GM23338 (cell line): ENCODE measurements around the gene CBX6. TPM values are rescaled to one million over a fixed set of nuclear protein-coding genes. Genes with fewer than 3 reads are reported as not detected.

Source experiments
- ETS1 ChIP-seq: IDR thresholded peaks from 2 replicates; pipeline ENCODE4 v1.6.1; 2016; ENCODE audit warnings: antibody characterized with exemption
- EZH2phosphoT487 ChIP-seq: fragments of 200-600 bp; sonication (generic); IDR thresholded peaks from one replicate; pipeline ENCODE4 v1.8.1; 2018; ENCODE audit warnings: antibody characterized with exemption; ENCODE audit not compliant: unreplicated experiment
- NANOG ChIP-seq: IDR thresholded peaks from 2 replicates; pipeline ENCODE4 v1.6.1; 2016; ENCODE audit warnings: antibody characterized with exemption, borderline replicate concordance
- POLR2AphosphoS5 ChIP-seq: IDR thresholded peaks from 2 replicates; pipeline ENCODE4 v1.6.1; 2016; ENCODE audit warnings: antibody characterized with exemption, low read depth
- REST ChIP-seq: IDR thresholded peaks from one replicate; pipeline ENCODE4 v1.6.1; 2018; ENCODE audit warnings: antibody characterized with exemption; ENCODE audit not compliant: unreplicated experiment
- ZNF114 ChIP-seq: fragments of 250-450 bp; sonication (Bioruptor Pico); IDR thresholded peaks from 2 replicates; pipeline ENCODE4 v1.5.0; 2020; ENCODE audit warnings: mild to moderate bottlenecking, moderate library complexity
- ZNF462 ChIP-seq: fragments of 250-450 bp; sonication (Bioruptor Pico); IDR thresholded peaks from 2 replicates; pipeline ENCODE4 v1.5.0; 2020; ENCODE audit warnings: mild to moderate bottlenecking, moderate library complexity
- polyA plus RNA-seq: library from polyadenylated mRNA; unstranded; fragments of >200 nt; fragmentation: Nextera tagmentation; extraction: Ambion mirVana; gene quantifications from 2 replicates; pipeline ENCODE4 v1.2.1, GENCODE V29; 2016
- total RNA-seq: library from RNA; depleted of rRNA; stranded (reverse); fragments of >200 nt; shearing (Covaris generic); gene quantifications from 2 replicates; pipeline ENCODE4 v1.2.3, GENCODE V29; 2014

Gene CBX6
- total and polyA plus RNA-seq, 2 experiments from 2014 or later: 18.5 to 23.0 TPM

- TF ChIP-seq ZNF462 (no peak), ZNF114 (no peak), ETS1 (no peak), POLR2AphosphoS5 (no peak; the same call in 1 of the 2 replicates), EZH2phosphoT487 (no peak), REST (no peak), NANOG (no peak)
Measured at GRCh38 chr22:38860283-38861169, 11.5 kb downstream of the CBX6 start (continued).
